Measurements from ENCODE around the gene FN1.

- no peak for TF ChIP-seq EZH2phosphoT487 (IDR thresholded peaks at IDR 0.05)
- no peak for TF ChIP-seq CTCF (IDR thresholded peaks at IDR 0.05)
Measured at GRCh38 chr2:215352602-215353001, 83.3 kb downstream of the FN1 start.
